GM18868 (cell line): ENCODE results near the gene MCC.

Experiments
- ATAC-seq: cut with Tn5 transposase; IDR thresholded peaks from one replicate; pipeline ENCODE4 v1.9.1; 2021; ENCODE audit warnings: mild to moderate bottlenecking, moderate library complexity; ENCODE audit not compliant: unreplicated experiment

MCC gene

DNA sequence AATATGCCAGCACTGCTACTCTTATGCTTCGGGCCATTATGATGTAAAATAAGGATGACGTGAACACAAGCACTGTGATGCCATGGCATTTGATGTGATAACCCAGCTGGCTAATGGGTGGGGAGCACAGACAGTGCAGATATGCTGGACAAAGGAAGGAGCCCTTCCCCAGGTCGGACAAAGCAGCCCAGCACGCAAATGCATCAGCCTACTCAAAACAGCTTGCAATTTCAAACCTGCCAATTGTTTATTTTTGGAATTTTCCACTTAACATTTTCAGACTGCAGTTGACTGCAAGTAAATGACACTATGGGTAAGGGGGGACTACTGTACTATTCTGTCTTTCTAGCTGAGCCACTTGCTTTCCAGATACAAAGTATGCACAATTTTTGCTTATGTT lies 330.4 kb downstream of the MCC start:
- no peak for ATAC-seq

DNA sequence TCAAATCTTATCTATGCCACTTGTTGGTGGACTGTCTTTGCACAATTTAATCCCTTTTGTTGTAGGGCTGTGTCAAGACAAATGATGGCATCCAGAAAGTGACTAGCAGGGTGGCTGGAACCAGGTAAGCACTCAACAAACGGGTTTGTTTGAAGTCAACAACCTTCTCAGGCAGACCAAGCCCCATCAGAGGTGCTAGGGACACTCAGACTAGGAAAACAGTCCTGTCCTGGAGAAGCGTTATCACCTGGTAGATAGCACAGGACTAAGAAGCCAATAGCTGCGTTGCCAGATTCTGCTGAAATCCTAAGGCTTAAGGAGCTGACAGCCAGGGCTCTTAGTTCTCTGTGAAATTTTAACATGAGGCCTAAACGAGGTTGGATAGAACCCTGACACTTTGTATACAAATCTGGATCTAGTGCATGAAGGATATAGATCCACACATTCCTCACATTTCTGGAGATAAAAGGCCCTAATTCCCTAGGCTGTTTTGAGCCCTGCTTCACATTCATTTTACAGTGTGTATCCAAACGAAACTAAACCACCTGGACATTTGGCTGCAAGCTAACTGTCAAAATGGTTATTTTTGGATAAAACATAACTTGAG lies 331.9 kb downstream of the MCC start:
- ATAC-seq, result no peak

DNA sequence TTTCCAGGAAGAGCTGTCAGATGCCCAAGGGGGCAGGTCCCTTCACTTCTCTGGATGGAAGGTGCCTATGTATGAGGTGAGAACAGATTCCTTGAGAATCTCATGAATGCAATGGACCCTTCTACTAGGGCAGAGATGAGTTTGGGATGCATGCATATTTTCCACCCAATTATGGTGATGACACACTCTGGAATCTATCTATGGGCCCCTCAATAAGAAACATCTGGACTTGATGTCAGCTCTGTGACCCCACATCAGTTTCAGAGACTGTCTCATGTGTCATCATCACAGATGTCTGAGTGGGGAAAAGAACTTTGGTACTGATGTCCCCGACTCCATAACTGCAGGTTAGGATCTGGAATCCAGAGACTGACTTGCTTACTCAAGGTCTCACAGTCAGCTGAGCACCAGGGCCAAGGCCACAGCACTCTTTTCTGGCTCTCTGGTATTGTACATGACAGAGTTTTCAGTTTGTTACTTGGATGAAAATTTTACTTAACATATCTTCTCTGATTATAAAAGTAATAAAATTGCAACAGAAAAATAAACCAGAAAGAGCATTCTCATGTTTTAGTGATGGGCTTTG lies 334.6 kb downstream of the MCC start:
- ATAC-seq, result no peak

DNA sequence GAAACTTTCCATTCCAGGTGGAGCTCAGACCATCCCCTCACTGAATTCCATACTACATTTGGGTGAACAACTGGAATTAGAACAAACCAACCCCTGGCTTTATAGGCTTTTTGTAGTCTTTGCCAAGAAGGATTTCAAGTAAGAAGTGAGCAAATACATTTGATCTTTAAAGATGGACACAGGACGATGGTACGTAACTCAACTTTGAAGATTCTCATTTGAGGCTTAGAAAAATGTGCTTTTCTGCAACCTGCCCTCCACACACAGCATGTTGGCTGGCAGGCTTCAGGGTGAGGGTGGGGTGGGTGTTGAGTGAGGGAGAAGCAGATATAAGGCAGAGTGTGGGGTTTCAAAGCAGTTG lies 335.9 kb downstream of the MCC start:
- ATAC-seq, result no peak

DNA sequence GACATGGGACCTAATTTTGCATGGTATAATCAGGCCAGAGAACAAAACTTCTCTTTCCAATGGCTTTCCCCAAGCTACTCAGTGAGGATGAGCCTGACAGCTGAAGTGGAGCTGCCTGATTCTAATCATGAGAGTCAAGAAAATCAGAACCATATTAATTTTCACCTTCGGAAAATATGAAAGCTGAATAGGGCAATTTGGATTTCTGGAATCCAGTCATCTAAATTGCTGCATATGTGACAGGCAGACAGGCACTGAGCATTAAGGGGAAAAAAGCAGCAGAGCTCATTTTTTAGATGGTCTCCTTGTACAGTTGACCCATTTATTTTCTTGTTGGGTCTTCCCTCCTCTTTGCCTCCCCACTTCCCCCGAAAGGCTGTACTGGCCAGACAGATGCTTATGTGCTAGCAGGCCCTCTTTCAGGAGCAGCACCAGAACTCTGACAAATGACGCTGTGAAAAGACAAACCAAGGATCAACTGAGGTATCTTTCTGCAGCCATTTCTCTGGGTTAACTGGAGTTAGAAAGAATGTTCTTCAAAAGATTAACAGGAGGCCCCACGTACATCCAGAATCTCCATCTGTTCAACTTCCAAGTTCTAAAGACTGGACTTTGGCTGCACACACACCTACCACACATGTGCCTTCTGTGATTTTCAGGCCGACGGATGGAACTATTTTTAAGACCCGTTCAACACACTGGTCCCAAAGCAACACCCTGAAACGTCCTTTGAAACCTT lies 336.4 kb downstream of the MCC start:
- ATAC-seq, result no peak

DNA sequence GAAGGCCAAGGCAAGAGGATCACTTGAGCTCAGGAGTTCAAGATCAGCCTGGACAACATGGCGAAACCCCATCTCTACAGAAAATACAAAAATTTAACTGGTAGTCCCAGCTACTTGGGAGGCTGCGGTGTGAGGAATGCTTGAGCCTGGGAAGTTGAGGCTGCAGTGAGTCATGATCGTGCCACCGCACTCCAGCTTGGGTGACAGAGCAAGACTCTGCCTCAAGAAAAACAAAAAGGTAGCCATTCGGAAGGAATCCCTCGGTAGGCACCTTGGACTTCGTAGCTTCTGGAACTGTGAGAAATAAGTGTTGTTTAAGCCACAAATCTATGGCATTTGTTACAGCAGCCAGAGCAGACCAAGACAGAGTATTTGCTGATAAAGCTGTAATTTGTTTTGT lies 337.4 kb downstream of the MCC start:
- no peak for ATAC-seq

DNA sequence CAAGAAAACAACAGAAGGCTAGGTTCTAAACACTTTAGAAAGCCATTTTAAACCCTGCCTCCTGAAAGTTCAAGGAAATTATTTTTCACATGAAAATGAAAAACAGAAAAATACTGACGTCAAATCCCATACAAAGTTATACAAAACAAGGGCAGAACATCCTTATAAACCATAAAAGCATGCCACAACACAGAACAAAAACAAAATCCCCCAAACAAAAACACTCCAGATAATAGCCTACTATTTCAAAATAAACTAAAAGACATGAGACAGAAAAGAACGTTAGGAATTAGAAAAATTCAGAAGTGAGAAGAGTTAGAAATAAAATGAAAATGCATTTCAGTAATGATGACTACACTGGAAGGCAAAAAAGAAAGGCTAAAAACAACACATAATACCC lies 338.0 kb downstream of the MCC start:
- no peak for ATAC-seq

DNA sequence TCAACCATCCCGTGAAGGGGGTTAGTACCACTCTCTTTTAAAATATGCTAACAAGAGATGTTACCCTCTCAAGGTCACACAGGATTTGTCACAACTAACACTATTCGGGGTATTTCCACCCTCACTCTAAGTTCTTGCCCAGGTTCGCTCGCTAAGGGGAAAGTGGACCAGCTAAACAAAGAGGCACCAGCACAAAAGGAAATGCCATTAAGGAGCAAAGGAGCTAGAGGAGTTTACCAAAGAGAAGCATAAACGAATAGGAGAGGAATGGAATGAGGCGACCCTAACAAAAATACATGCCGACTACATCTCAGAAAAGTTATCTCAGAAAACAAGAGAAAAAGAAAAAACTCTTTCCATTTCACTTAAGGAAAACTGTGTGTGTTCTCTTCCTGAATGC lies 340.7 kb downstream of the MCC start:
- ATAC-seq, result no peak

DNA sequence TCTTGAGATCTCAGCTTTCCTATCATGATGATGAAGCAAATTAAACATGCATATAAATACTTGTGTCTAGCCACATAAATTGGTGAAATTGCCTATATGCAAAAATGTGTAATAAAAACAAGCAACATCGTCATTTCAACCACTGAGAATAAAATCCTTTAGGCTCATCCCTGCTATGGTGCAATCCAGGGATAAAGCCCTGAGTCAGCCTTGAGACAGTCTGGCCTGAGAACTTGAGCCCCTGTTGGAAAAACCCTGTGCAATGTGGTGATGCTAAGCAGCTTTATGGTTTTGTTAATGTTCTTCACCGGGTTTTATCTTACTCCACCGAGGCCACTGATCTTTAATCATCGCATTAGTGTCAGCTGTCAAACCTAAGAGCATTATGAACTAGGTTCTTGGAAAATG lies 341.1 kb downstream of the MCC start:
- no peak for ATAC-seq

DNA sequence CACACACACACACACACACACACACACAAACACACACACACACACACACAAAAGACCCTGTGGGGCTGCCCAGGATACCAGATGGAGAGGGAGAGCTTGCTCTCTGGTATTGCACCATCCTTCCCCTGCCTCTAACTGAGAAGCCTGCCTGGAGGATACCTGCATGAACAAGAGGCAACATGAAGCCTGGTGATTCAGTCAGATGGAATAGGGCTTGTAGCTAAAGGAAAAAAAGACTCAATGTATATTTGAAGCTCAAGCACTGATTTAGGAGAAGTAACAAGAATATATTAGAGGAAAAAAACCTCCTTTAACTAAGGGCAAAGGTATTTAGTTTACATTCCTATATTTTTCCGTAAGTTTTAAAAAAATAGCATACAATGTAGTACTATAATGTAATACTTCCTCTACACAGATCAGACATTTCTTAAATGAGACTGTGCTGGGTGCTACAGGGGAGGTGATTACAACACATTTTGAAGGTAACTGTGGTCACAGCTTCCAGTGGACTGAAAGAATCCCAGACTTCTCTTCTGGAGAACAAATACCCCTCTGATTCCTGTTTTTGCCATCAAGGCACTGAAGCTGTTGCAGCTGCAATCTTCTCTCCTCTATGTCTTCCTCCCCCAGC lies 342.4 kb downstream of the MCC start:
- ATAC-seq, result no peak

DNA sequence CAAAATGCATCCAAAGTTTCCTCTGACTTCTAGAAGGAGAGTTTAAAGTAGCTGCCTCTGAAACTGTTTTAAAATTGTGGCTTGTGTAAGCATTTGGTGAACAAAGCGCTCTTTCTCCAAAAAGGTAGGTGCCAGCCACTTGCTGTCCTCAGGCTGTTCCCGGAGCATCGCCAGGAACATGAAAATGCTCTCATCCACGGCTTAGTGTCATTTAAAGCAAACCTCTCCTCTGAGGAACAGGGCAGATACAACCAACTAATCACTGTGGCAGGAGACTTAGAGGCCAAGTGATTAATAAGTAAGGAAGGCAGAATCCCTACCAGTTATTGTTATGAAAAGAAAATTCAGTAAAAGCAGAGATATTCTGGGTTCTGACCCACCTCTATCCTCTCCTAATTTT lies 346.1 kb downstream of the MCC start:
- no peak for ATAC-seq

DNA sequence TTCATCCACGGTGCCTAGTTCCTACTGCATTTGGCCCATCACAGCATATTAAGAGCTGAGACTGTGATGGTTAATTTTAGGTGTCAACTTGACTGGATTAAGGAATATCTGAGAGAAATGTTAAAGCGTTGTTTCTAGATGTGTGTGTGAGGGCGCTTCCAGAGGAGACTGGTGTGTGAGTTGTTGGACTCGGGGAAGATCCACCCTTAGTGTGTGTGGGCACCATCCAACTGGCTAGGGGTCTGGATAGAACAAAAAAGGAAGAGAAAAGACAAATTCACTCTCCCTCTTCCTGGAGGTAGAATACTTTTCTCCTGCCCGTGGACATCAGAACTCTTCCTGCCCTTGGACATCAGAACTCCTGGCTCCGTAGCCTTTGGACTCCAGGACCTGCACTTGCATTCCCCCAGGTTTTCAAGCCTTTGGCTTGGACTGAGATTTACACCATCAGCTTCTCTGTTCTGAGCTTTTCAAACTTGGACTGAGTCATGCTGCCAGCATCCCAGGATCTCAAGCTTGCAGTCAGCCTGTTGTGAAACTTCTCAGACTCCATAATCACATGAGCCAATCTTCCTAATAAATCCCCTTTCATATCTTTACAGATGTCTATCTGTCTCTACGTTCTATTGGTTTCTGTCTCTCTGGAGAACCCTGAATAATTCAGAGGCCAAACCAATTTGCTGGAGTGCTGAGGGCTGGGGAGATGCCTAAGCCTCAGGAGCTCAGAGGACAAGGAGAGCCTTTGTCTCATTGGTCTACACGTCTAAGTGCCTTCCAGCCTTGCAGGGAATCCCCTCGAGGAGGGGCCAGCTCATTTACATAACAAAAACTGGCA lies 347.2 kb downstream of the MCC start:
- ATAC-seq, result no peak

DNA sequence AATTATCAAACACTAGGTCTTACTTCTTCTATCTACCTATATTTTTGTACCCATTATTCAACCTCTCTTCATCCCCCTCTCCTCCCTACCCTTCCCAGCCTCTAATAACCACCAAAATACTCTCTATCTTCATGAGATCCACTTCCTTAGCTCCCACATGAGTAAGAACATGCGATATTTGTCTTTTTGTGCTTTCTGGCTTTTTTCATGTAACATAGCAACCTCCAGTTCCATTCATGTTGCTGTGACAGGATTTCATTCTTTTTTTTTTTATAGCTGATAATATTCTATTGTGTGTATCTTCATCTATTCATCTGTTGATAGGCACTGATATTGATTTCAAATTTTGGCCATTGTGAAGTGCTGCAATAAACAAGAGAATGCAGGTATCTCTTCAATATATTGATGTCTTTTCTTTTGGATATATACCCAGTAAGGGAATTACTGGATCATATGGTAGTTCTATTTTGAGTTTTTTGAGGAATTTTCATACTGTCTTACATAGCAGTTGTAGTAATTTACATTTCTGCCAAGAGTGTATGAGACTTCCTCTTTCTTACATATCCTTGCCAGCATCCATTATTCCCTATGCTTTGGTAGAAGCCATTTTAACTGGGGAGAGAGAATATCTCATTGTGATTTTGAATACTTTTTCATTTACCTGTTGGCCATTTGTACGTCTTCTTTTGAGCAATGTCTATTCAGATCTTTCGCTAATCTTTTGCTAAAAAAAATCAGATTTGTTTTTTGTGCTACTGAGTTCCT lies 354.9 kb downstream of the MCC start:
- no peak for ATAC-seq

DNA sequence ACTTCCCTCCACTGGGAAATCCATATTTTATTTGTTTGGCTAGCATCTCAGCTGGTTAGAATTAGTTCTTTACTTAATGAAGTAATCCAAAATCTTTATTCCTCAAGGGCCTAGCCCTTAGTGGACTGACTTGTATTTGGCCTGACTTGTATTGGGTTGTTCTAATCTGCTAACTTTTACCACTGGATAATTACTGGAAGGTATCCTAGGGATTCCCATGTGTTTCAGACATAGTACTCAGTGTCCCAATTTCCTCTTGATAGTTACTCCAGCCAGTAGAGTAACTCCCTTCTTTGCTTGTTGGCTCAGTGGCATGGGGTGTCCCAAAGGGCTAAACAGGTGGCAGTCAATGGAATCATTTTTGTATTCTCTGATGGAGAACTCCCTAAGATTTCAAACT lies 355.7 kb downstream of the MCC start:
- ATAC-seq, result no peak

DNA sequence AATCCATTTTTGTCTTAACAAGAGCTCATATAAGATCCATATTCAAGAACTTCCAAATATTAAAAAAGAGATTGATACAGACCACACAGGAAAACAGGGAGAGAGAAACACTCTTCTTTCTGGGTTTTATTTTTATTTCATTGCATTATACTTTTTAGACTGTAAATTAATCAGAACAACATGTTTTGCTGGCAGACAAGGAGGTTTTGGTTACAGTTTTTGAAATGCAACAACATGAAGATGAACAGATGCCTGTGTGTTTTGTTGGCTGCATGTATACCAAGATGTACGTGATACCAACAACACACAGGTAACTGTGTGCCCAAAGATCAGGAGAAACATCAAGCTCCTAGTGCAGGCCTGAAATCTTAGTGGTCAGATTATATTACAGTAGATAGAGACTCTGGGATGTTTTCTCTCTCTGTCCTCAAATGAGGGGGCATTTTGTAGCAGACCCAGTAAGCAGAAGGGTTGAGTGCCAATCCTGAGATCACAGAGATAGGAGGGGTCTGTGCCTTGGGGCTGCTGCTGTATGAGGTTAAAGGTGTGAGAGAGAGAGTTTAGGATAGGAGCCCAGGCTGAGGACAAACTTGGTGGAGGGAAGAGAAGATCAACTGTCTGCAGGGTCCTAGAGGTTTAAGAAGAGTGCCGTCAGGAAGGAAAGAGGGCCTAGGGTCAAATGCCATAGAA lies 359.5 kb downstream of the MCC start:
- no peak for ATAC-seq

DNA sequence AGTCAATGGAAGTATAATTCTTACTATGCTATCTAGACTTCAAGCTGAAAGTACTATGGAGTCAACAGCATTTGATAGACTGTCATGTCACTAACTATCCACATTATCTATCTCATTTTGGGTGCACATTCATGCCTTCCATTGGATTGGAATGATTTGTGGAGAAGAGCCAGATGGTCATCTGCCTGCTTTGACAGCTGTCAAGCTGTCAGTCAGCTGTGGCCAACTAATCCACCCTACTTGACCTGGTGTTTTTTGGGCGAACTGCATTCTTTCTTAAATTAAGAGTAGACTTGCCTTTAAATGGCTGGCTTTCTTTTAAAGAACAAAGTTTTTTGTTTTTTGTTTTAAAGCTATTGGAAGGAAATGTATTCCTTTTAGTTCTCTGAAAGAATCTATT lies 360.2 kb downstream of the MCC start:
- no peak for ATAC-seq

DNA sequence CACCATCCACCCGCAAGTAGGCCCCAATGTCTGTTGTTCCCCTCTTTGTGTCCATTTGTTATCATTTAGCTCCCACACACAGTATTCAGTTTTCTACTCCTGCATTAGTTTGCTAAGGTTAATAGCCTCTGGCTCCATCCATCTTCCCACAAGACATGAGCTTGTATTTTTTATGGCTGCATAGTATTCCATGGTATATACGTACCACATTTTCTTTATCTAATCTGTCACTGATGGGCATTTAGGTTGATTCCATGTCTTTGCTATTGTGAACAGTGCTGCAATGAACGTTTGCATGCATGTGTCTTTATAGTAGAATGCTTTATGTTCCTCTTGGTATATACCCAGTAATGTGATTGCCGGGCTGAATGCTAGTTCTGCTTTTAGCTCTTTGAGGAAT lies 361.2 kb downstream of the MCC start:
- no peak for ATAC-seq

DNA sequence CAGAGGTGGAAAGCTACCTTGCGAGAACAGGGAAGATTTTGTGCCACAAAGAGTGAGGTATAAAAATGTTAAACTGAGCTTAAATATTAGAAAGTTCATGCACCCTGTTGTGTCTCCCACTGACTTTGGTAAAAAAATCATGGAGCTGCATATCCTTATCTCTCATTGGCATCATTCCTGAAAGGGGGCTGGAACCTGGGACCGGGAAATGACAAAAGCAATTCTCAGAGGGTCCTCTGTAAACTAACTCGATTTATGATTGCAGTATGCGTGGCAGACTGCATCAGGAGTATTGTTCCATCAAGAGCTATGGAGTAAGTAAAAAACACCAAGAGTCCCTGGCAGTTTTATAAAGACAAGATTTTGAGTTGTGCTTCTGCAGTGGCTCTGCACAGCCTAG lies 362.9 kb downstream of the MCC start:
- ATAC-seq, result no peak

DNA sequence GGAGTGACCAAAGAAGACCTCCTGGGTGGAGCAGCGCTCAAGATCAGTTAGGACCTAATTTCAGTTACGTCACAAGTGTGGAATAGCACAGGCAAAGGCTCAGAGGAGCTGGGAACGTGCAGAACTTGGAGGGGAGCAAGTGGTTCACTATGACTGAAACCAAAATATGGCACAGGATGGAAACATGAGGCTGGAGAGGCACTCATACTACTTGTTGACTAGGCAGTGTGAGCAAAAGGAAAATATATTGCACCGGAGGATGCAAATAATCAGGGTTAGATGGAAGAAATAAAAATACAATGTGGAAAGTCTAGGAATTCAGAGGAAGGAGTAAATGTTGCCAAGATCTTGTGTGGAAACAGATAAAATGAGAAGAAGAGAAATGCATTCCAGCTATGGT lies 363.3 kb downstream of the MCC start:
- ATAC-seq, result no peak

DNA sequence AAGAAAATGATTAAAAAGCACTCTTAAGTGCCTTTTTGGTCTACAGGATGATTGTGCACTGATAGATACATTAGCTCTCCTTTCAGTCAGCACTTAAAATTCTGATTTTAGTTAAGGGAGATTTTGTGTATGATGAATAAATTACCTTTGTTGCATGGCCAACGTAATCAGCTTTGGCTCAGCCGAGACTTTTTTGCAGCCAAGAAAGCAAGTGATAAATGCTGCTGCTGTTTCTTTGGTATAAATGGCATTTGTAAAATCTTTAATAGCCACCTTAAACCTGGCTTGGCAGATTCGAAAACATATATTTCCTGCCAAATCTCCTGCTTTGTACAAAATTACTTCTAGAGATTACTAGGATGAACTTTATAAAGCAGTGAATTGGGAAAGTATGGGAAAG lies 364.0 kb downstream of the MCC start:
- ATAC-seq, result no peak
